ENCODE measurements around the gene ARF5.

DNA sequence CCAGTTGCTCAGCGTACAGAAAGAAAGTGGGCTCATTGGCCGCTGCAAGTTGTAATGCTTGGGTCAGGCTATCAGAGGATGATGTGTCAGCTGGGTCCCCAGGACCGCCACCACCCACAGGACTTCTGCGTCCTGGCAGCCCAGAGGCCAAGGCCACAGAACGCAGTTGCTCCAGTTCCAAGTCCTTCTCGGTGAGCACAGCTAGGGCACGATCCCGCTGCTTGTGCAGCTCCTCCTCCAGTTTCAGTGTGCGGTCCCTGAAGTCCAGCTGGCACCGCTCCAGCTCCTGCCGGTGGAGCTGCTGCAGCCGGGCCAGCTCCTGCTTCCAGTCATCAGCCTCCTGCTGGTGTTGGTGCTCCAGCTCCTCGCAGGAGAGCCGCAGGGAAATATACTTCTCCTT is 5.8 kb upstream of the ARF5 start:
- TF ChIP-seq, protein P1, sequence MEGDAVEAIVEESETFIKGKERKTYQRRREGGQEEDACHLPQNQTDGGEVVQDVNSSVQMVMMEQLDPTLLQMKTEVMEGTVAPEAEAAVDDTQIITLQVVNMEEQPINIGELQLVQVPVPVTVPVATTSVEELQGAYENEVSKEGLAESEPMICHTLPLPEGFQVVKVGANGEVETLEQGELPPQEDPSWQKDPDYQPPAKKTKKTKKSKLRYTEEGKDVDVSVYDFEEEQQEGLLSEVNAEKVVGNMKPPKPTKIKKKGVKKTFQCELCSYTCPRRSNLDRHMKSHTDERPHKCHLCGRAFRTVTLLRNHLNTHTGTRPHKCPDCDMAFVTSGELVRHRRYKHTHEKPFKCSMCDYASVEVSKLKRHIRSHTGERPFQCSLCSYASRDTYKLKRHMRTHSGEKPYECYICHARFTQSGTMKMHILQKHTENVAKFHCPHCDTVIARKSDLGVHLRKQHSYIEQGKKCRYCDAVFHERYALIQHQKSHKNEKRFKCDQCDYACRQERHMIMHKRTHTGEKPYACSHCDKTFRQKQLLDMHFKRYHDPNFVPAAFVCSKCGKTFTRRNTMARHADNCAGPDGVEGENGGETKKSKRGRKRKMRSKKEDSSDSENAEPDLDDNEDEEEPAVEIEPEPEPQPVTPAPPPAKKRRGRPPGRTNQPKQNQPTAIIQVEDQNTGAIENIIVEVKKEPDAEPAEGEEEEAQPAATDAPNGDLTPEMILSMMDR (IDR thresholded peaks at IDR 0.05; ENCODE audit: insufficient read depth, low read length, poor library complexity, severe bottlenecking): no peak
- no peak for TF ChIP-seq EZH2phosphoT487 (conservative IDR thresholded peaks at IDR 0.05; ENCODE audit: low read length)

All from SU-DHL-6 (cell line).